NOMO-1 treated with DMSO at 0.1 percent for 48 hours (cell line): ENCODE data around the gene P2RX4.

Source experiments
- DNase-seq: peaks from one replicate; lab custom pipeline; 2025; ENCODE audit not compliant: unreplicated experiment; lab: John Stamatoyannopoulos, UW

P2RX4 gene

DNA sequence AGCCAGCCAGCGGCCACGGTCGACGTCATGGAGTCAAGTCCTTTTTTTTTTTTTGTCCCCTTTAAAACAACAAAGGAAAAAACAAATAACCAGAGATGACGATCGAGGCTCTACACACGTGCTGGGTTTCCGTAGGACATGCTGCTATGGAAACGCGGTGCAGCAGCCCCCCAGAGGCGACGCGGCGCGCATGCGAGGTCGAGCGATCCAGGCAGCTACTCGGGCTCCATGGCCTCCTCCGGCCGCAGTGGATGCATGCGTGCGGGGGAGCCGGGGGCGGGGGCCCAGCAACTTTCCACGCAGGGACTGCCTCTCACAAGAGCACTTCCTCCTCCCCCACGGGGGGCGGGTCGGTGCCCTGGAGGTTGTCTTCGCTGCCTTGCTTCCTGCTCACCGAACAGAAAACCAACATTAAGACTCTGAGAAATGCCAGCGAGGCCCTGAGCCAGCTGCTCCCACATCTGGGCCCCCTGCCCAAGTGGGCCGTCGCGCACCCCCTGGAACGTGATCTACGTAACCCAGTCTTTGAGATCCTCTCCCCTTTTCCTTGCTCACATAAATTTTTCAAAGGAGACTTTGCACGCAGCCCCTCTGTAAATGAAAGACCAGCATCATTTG is 30.7 kb downstream of the P2RX4 start:
- peak; percentile 71 for DNase-seq

DNA sequence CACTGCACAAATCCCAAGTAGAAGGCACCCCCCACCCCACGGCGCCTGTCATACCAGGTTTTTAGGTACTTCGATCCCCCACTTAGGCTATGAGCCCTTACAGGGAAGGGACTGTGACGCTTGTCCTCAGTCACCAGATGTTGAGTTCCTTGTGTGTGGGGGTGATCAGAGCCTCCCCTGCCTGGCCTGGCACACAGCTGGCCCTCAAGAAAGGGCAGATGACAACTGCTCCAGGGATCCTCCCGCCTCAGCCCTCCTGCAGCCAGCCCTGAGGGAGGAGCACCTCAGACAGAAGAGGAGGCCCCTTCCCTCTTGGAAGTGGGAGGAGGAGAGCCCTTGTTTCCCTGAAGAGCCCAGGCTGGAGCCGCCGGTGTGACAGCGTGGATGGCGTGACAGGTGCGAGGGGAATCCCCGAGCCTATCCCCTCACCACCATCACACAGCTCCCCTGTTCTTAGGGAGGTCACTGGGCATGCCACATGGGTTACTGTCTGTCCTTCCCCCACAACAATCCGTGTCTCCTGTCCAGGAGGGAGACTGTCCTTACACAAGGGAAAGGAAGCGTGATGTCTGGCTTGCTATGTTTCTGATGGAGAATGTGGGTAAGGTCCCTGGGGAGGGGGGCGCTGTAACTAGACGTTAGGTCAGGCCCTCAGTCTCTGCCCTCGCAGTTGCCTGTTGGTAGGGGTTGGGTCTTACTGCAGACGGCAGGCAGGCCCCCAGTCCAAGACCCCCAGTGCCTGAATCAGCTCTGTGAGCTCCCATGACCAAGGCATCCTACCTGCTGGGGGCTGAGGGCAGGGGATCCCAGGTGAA is 31.4 kb downstream of the P2RX4 start:
- no peak for DNase-seq

DNA sequence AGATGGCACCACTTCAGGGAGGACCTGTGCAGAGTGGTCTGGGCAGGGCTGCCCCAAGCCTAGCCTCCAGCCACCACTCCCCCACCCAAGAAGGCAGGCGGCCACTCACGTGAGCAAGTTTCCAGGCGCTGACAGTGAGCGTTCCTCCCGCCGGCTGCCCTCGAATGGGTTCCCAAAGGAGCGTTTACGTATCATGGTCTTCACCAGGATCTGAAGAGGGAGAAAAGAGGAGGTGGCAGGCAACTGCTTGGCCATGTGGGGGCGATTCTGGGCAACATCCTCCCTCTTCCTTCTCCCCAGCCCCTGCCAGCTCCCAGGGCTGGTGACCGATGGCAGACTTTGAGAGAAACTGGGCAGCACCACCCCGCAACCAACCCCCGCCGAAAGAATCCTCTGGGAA is 35.1 kb downstream of the P2RX4 start:
- no peak for DNase-seq

DNA sequence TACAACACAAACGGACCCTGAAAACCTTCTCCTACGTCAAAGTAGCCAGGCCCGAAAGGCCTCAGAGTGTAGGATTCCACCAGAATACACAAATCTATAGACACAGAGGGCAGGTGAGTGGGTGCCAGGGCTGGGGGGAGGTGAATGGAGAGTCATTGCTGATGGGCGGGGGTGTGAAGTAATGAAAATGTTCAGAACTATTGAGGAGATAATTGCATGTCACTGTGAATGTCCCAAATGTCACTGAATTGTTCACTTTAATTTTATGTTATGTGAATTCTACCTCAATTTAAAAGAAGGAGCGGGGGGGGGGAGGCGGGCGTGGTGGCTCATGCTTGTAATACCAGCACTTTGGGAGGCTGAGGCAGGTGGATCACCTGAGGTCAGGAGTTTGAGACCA is 36.0 kb downstream of the P2RX4 start:
- no peak for DNase-seq

DNA sequence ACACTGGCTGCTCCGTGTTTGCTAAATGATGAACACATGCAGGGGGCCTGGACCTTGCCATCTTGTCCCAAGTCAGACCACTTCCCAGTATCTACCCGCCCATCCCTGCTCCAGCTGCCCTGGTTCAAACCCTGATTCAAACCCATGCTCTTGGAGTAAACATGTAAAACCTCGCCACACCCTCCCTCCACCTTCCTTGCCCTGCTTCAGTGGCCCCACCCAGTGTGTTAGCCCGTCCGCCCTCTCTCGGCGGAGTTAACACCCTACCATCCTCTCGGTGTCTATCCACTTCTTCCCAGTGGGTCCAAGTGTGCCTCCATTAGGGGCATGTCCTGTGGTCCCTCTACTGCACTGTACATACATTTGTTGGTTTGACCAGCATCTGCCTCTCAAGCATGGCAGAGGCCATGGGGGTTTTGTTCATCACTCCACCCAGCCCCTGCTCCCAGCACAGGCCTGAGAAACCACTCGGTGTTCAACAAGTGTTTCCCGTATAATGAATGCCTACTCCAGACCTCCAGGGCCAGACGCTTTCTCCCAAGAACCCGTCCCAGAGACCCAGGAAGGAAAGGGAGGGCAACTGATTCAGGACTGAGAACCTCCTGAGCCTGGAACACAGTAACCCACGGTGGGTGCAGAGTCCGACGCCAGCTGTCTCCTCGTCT is 37.1 kb downstream of the P2RX4 start:
- no peak for DNase-seq

DNA sequence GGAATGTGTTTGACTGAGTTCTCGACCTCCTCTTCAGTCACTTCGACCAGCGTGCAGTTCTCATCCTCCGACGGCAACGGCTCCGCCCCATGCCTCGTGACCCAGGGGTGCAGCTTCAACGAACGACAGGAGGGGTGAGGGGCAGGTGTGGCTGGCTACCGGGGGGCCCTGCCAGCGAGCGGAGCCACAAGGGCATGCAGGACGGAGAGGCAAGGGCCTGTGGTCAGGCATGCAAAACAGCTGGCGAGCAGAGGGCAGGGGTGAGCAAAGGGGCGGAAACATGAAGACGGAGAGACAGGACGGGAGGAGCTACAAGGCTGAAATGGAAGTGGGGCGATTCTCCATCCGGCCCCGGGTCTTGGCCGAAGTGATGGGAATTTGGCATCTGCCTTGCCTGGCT is 38.7 kb downstream of the P2RX4 start:
- DNase-seq: no peak

DNA sequence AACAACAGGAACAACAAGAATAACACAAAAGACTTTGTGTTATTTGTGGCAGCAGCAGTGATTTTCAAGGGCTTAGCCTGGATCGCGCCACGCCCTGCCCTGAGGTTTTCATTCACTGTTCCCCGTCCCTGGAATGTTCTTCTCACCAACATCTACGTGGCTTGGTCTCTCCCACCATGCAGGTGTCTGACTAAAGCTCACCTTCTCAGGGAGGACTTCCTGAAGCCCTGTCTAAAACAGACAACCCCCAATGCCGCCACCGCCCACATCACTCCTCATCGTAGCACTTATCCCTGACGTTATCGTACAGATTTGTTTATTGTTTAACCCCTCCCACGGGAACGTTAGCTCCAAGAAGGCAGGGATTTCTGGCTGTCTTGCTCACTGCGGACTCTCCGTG is 40.4 kb downstream of the P2RX4 start:
- no peak for DNase-seq

DNA sequence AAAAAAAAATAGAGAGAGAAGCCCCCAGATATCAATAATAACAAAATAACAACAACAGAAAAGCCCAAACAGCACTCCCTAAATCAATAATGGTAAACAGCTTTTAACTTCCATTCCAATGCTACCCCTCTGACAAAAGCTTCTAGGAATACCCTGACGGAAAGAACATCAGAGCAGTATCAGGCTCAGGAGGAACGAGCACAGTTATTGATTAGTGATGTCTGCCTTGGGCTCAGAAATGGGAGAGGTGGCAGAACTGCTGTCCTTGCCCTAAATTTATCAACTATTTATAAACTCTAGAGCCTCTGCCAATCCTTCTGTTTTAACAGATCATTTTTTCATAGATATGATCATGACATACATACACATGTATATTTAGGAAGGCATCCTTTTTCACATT is 41.9 kb downstream of the P2RX4 start:
- no peak for DNase-seq

DNA sequence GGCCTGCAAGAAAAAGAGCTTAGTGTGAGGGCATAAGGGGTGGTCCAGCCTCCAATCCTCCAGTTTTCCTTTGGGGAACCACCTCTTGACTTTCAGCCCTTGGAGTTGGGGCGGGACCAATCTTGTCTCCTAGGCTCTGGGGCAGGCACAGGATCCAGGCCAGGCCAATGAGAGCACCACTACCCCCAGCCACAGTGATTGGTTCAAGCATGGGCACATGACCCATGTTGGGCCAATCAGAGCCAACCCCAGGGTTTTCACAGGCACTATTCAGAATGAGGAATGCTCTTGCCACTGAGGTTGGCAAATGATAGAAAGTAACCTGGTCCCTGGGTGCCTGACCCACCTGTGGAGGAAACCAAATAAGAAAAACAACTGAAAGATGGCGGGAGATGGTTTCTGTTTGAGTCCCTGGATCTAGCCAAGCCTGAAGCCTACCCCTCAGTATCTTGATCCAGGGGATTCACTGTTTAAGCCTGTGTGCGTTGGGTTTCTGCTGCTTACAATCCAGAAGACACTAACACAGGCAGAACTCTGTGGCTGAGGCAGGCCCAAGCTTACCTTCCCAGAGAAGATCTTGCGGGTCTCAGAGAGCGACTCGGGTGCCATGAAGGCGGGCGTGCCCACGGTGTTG is 42.9 kb downstream of the P2RX4 start:
- DNase-seq: no peak

DNA sequence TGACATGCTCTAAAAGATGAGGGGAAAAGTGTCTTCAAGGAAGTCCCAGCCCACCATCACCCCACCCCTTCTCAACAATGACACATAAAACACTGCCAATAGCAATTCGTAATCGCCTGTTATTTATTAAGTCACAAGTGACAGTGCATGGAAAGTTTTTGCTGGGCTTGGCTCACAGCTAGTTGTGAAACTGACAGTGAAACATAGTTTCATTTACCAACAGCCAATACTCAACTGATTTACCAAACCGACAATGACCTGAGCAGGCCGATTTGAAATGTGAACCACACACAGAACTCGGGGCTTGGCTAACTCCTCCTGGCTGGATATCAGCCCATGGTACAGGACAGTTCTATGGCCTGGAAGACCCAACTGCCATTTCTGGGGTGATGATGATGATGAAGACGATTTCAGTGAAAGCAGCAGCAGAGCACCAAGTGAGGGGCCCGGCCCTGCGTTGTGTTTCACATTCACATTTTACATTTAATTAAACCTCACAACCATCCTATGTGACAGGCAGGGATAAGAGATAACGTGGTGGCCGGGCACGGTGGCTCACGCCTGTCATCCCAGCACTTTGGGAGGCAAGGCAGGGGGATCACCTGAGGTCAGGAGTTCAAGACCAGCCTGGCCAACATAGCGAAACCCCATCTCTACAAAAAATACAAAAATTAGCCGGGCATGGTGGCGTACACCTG is 43.9 kb downstream of the P2RX4 start:
- no peak for DNase-seq

DNA sequence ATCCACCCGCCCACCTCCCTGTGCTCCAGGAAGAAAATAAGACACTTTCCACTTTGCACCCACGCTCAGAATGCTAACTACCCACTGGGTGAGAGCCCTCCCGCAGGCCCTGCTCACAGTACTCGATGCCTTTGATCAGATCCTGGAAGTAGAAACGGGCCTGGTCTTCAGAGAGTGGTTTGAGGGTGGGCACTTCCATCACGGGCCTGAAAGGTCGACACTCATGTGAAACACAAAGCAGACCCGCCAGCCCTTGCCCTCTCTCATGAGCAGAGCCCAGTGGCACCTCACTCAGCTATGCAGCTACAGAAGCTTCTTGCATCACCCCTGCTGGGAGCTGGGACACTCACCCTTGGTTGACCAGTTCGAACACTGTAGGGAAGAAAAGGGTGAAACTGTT is 45.5 kb downstream of the P2RX4 start:
- no peak for DNase-seq

DNA sequence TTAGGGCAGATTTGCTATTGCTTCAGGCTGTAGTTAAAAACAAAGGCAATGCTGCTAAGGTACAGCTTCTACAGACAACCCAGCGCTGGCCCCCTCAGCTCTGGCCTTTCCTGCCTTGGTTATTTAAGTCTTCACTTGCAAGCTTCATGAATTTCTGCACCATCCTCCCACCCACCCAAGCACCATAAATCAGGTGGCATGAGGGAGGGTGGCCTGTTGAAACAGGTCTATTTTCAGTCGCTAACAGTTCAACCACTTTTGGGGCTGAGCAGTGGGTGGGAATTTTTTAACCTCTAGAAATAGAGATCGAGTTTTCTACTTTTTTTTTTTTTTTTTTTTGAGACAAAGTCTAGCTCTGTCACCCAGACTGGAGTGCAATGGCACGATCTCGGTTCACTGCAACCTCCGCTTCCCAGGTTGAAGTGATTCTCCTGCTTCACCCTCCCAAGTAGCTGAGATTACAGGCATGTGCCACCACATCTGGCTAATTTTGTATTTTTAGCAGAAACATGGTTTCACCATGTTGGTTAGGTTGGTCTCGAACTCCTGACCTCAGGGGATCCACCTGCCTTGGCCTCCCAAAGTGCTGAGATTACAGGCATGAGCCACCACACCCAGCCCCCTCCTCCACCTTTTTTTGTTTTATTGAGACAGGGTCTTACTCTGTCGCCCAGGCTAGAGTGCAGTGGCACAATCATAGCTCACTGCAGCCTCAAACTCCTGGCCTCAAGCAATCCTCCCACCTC is 47.9 kb downstream of the P2RX4 start:
- peak; percentile 36 for DNase-seq

DNA sequence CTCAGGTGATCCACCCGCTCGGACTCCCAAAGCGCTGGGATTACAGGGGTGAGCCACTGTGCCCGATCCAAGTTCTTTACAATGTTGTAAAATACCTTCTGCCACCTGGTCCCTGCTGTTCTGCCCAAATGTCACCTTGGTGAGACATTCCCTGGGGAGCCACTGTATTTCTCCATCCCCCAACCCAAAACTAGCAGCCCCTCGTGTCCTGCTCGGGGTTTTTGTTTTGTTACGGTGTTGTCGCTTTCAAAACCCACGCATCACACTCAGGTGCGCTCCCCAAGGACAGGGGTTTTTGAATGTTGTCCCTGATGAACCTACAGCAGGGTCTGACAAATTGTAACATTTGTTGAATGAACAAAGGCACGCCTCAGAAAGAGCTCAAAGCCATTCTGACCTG is 49.1 kb downstream of the P2RX4 start:
- no peak for DNase-seq

DNA sequence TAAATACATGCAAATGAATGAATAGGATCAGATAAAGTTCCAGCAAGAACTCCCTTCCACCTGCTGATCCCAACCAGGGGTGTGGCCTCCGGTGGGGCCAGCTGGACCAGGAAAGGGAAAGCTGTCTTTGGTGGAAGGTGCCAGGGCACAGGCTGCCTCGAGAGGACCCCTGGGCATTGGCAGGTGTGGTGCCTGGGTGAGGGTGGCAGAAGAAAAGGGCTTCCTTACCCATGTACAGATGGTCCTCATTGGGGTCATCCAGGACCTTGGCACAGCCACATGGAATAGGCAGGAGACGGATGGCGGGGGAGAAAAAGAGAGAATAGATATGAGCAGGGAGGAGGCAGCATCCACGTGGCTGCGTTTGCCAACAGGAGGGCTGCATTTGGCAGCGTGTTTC is 50.2 kb downstream of the P2RX4 start:
- DNase-seq: no peak

DNA sequence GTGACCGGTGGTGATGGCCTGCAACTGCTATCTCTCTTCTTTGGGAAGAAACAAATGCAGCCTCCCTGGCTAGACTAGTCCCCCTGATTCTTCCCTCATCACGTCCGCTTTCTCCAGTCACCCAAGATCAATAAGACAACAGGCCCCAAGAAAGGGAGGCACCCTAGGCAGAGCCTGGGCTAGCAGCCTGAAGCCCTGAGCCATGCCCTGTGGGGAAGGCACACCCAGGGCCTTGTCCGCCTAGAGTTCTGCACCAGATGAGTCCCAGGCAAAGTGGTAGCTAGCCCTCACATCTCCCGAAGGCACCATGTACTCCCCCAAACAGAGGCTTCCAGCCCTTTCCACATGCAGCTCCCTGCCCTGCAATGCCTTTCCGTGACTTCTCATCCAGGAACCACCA is 51.5 kb downstream of the P2RX4 start:
- no peak for DNase-seq

DNA sequence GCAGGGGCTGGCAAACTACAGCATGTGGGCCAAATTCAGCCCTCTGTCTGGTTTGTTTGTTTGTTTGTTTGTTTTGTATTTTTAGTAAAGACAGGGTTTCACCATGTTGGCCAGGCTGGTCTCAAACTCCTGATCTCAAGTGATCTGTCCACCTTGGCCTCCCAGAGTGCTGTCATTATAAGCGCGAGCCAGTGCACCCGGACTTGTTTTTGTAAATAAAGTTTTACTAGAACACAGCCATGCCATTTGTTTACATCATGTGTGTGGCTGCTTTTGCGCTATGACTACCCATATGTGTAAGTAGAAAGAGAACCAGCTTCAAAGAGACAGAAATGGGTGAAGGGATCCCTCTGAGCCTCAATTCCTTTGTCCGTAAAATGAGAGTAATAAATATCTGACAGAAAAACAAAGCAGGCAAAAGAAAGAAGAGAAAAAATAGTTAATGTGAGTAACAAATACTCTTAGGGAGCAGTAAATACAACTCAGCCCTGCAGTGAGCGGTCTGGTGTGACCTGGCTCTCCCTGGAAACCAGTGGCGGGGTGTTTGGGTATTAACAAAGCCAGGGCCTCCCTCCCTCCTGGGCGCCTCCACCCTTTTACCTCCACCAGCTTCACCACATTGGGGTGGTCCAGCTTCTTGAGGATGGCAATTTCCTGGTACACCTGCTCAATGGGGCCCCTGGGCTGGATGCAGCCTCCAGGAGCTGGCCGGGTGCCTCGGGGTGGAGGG is 53.4 kb downstream of the P2RX4 start:
- no peak for DNase-seq

DNA sequence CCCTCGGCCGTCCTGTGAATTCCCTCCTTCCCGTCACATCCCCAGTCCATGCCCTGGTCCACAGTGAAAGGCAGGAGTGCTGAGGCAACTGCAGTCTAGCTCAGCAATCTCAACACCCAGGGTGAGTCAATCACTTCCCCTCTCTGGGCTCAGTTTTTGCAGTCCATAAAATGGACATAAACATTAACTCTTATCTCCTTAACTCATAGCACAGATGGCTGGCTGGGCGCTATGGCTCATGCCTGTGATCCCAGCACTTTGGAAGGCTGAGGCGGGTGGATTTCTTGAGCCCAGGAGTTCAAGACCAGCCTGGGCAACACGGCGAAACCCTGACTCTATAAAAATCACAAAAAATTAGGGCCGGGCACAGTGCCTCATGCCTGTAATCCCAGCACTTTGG is 54.2 kb downstream of the P2RX4 start:
- DNase-seq: no peak

DNA sequence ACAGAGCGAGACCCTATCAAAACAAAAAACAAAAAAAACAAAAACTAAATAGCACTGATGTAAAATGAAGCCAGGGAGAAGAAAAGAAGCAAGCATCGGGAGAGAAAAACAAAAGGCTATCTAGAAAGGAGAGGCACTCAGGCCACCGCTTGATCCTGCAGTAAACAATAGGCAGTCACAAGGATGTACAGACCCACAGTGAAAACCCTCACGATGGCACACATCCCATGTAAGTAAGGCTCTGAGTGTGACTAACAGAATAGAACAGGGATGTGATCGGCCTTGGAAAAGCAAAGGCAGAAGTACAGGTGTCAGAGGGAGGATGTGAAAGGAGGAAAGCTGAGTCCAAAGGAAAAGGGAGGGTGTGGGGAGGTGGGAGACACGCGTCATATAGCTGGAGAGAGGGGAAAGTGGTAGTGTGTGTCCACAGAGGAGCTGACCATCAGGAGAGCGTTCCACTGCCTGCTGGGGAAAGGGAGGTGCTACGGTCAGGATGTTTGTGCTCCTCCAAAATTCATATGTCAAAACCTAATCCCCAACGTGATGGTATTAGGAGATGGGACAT is 55.1 kb downstream of the P2RX4 start:
- no peak for DNase-seq

DNA sequence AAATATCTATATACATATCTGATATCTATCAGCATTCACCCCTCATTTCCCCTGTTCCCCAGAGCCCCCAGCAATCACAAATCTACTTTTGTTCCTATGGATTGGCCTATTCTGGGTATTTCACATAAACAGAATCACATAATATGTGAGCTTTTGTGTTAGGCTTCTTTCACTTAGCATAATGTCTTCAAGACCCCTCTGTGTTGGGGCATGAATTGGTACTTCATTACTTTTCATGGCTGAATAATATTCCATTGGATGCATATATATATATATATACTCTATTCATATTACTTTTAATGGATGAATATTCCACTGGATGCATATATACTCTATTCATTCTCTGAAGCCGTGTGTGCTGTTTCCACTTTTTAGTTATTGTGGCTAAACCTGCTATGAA is 57.9 kb downstream of the P2RX4 start:
- no peak for DNase-seq
